GM04503 (cell line): ENCODE measurements around the gene MAGEB4.

Source experiments
- DNase-seq: peaks from one replicate; pipeline ENCODE4 v3.0.0-alpha.2; 2012; ENCODE audit warnings: low read depth

The MAGEB4 gene

GRCh38 chrX:30283456-30284200 is 41.8 kb downstream of the MAGEB4 start:
- peak; percentile 76 for DNase-seq
